Lung microvascular endothelial cell (primary cell): ENCODE data around the gene ANKRD29. TPM values are rescaled to one million over a fixed set of nuclear protein-coding genes. Genes with fewer than 3 reads are reported as not detected.

ENCODE experiments used
- DNase-seq, 2 donors: peaks; one replicate each; pipeline versions ENCODE4 v3.0.0 to v3.0.0-alpha.2; 2010; ENCODE audit warnings: low read depth in 2 of 2
- total RNA-seq: library from RNA; depleted of rRNA; stranded (reverse); fragments of >200 nt; gene quantifications from 2 replicates; pipeline ENCODE4 v1.2.1, GENCODE V29; 2014

The ANKRD29 gene
- total RNA-seq, 1 donor from 2014 or later = 0.79 TPM

DNA sequence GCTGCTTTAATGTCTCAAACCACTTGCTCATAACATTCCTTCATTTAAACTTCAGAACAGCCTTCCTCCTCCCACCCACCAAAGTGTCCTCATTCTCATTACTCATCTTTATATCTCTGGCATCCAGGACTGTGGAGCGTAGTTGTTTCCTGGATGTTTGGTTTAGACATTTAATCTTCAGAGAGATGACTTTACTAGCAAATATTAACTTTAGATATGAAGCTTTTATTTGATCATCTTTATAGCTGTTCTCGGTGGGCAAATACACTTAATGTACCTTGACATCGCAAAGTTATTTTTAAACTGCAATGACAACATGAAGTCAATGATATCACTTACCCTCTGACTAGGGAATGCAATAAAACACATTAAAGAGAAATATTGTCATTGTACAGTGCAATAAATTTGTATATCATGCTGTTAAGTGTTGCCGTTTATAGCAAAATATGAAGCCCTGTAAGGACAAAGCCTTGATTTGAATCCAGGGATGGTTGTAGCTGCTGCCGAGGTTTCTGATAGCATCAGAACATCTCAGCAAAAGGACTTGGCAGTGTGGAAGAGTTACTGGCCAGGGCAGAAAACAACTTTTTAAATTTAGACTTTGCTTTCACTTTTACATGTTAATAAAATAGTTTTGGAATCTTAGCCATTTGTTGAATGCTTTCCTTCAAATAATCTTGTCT is 21.9 kb upstream of the ANKRD29 start:
- DNase-seq = no peak

DNA sequence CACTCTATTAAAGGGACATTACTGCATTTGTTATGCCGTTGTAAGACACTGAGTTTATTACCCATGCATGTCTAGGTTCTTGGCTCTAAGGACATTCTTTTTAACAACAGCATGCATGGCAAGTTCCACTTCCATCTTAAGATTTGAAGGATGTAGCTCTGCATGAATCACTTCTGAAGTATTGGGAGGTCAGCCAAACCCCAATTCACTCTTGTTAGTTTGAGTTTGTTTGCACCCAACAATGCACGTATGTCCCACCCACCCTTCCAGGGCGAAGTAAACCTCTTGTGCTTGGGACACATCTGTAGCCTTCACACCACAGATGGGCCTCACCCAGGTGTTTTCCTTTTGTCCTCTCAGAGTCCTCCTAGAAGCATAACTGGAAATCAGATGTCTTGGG is 21.0 kb upstream of the ANKRD29 start:
- no peak for DNase-seq

DNA sequence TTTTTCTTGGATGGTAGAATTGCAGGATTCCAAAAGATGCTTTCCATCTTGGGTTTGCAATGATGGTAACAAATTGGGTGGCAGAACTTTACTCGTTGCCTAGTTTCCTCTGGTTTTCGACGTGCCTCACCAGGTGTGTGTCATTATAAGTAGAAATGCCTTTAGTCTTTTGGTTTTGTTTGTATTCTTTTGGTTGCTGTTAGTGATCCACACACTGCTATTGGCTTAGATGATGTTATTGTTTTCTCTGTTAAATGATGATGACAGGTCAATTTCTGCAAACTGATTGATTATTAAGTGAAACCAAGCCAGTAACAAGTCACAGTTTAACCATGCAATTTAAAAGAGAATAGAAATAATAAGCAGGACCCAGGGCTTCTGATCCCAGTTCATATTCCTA is 20.4 kb upstream of the ANKRD29 start:
- no peak for DNase-seq

DNA sequence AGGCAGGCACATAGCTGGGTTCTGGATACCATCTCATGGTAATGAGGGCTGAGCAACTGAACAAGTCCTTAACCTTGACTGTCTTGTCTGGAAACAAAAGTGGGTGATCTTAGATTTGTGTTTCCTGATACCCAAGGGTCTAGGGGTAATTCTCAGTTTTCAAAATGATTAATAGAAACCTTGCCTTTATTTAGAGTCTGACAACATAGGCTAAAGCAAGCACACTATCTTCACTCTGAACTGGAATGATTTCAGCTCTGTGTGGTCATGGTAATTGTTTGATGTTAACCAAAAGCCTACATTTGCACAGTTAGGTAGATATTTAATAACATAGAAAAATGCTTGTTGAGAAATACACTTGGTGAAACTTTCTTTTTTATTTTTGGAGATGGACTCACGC is 19.8 kb upstream of the ANKRD29 start:
- no peak for DNase-seq

DNA sequence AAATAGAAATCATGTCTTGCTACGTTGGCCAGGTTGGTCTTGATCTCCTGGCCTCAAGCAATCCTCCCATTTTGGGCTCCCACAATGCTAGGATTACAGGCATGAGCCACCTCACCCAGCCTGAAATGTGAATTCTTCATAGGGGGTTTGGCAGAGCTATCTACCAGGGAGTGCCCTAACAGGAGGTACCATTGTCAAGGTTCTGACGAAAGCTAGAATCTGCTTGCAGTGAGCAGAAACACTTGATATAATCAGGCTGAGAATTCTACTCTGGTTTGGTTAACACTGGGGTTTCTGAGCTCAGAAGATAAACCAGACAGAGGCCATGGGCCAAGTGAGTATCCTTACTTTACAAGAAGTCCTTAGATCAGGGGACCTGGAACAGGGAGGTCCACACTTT is 19.3 kb upstream of the ANKRD29 start:
- DNase-seq = no peak

DNA sequence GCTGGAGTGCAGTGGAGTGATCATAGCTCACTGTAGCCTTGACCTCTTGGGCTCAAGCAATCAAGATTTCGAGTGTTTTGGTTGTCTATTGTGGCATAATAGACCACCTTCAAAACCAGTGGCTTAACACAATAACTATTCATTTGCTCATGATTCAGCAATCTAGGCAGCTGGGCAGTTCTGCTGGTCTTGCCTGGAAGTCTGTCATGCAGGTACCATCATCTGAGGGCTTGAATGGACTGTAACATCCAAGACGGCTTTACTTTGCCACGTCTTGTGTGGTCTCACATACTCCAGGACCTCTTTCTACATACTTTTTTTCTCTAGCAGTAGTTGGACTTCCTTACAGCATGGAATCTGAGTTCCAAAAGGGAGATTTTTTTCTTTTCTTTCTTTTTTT is 13.2 kb upstream of the ANKRD29 start:
- DNase-seq = no peak

DNA sequence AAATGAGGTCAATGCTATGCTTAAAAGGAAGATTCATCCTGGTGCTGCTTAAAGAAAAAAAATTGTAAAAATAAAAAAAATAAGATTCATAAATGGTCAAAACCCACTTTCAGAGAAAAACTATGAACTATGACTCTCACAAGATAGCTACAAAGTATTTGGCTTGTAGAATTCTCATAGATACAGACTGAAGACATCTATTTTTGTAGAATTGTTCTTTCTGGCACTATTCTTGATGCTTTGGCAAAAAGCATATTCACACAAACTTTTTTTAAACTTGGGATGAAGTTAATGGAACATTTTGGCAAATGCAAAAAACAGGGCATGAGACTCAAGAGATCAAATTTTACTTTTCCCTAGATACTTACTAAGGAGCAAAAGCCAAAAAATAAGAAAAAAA is 12.5 kb upstream of the ANKRD29 start:
- DNase-seq = no peak

DNA sequence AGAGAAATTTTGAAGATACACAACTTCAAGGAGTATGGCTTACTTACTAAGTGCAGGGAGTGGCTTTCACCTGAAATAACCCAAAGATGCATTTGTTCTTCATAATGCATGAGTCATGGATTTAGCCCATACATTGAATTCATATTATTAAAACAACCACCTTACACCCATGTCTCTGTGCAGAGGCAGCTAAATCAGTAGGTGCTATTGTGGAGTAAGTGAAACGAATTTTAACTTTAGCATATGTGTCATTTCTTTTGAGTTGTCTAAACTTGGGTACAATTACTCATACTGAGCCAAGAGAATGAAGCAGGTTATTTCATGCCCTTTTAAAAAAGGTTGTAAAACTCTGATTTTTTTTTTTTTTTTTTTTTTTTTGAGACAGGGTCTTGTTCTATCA is 11.0 kb upstream of the ANKRD29 start:
- no peak for DNase-seq

DNA sequence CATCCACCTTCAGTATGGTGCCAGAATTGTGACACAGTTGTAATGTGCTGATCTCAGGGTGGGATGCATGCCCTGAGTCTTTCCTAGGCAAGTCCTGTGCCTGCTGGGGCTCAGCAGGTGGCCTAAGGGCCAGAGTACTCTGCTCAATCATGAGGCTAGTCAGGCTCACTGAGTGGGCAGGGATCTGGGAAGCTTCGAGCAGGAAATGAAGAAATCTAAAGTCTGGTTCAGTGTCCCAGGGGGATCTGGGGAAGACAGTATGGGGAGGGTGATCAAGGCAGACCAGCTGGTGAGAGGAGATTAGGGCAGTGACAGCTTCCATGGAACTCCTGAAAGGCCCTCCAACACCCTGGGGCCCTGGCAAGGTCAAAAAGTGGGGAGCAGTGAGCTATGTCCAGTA is 8.9 kb upstream of the ANKRD29 start:
- no peak for DNase-seq

DNA sequence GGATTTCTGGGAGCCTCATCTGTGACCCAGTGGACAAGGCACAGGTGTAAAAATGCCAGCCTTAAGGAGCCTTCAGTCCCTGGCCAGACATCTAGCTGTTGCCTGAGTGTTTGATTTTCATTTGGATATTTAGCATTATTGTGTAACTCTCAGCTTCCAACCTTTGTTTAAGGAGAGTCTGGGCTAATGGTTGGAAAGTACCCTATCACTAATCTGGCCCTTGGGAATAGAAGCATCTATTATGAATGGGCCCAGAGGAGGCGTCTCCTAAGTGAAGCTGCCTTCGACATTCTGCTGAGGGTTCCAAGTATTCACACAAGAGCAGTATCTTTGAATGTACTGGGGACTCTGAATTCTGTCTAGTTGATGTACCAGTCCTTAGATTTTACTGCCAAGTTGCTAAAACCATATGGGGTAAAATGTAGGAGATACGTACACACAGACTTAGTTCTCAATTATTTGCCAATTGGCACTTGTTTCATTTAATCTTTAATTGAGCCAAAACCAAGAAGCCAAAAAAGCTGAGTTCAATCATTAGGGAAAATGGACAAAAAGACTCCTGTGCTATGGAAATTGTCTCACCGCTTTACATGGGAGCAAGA is 7.2 kb upstream of the ANKRD29 start:
- DNase-seq = no peak

DNA sequence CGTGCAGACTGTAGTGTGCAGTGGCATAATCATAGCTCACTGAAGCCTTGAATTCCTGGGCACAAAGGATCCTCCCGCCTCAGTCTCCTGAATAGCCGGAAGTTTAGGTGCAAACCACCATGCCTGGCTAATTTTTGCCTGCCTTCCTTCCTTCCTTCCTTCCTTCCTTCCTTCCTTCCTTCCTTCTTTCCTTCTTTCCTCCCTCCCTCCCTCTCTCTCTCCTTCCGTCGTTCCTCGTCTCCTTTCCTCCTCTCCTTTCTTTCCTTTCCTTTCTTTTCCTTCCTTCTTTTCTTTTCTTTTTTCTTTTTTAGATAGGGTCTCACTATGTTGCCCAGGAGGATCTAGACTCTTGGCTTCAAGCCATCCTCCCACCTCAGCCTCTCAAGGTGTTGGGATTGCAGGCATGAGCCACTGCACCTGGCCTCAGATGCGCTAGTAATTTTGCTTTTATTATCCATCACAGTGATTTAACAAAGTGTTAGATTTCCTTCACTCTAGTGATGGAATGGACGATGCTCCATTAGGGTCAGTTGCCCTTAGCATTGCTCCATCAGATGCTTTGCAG is 6.6 kb upstream of the ANKRD29 start:
- no peak for DNase-seq

DNA sequence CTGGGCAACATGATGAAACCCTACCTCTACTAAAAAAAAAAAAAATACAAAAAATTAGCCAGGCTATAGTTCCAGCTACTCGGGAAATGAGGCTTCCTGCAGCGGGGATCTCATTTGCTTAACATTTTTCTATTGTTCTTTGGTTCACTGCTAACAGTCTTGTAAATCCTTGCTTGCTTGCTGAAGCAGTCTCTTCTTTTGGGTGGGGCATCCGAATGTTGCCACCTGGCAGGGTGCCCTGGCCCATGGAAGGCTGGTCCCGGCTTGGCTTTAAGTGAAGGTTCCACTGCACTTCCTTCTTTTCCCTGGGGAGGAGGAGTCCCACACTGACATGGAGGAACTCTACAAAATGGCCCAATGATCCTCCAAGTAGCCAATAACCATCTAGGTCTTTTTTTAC is 6.0 kb upstream of the ANKRD29 start:
- no peak for DNase-seq

DNA sequence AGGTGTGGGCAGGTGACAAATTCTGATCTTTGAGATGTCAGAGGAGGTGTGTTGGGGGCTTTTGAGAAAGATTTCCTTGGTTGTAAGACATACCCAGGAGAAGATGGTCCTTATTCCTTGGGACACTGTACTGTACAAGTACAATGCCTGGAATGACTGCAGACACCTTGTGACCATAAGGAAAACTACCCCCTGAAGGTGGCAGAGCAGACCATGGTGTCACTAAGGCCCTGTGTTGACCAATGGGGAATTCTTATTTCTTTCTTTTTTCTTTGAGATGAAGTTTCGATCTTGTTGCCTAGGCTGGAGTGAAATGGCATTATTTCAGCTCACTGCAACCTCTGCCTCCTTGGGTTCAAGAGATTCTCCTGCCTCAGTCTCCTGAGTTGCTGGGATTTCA is 4.4 kb upstream of the ANKRD29 start:
- DNase-seq = no peak

DNA sequence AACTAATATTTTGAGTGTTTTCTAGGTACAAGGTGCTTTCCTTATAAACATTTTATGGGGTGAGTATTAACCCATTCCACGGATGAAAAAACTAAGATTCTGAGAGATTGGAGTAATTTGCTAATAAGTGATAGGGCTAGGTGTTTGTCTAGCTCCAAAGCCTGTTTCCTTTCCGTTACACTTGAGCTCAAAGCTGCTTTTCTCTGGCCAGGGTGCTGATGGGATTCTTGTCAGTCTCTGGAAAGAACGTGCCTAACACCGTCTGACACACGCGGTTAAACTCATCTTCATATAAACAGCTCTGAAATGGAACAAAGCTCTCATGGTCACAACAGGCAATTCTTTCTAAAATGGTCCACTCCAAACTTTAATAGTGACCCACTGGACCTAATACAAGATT is 2.0 kb upstream of the ANKRD29 start:
- DNase-seq = peak in 1 of 2 donors; percentile 23

DNA sequence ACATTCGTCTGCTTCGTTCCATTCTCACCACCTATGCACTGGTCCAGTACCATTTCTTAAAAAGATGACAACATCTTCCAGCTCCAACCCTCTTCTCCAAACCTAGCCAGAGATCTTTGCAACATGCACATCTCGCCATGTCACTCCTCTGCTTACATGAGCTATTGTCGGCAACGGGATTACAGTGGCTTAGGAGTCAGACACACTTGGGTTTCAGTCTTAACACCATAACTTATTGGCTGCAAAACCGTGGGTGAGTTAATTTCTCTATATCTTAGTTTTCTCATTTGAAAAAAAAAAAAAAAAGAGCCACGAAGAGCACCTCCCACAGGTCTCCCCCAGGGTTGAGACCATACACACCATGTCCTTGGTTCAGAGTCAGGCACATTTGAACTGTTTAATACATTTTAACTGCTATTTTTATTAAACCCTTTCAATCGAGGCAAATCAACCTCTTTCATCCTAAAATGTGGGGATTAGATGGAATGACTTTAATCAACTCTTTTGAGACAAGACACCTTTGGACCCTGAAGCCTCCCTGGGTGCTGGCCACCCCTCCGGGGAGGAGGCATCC is 889 bp downstream of the ANKRD29 start:
- DNase-seq = no peak

DNA sequence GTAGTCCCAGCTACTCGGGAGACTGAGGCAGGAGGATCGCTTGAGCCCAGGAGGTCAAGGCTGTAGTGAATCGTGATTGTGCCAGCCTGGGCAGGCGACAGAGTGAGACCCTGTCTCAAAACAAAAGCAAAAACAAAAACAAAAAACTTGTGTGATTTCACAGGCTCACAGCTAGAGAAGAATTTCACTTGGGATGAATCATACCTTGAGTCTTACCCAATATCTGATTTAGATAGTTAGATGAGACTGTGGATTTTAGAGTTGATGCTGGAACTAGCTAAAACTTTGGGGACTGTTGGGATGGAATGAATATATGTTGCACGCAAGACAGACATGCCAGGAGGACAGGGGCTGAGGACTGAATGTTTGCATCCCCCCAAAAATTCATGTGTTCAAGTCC is 4.4 kb downstream of the ANKRD29 start:
- DNase-seq = no peak

DNA sequence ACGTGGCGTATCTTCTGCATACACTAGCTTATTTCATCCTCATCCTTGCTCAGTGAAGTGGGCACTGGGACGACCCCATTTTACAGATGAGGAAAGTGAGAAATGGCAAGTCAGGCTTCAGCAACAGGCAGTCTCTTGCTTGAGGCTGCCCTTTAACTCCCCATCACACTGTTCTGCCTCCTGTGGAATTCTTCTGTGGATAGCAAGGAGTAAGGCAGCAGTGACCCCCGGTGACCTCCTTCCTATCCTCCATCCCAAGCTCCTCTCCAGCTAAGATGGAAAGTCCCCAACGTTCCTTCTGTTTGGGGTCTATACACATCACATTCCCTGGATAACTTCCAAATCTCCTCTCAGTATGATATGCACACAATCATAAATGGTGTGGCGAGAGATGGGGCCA is 10.5 kb downstream of the ANKRD29 start:
- no peak for DNase-seq

DNA sequence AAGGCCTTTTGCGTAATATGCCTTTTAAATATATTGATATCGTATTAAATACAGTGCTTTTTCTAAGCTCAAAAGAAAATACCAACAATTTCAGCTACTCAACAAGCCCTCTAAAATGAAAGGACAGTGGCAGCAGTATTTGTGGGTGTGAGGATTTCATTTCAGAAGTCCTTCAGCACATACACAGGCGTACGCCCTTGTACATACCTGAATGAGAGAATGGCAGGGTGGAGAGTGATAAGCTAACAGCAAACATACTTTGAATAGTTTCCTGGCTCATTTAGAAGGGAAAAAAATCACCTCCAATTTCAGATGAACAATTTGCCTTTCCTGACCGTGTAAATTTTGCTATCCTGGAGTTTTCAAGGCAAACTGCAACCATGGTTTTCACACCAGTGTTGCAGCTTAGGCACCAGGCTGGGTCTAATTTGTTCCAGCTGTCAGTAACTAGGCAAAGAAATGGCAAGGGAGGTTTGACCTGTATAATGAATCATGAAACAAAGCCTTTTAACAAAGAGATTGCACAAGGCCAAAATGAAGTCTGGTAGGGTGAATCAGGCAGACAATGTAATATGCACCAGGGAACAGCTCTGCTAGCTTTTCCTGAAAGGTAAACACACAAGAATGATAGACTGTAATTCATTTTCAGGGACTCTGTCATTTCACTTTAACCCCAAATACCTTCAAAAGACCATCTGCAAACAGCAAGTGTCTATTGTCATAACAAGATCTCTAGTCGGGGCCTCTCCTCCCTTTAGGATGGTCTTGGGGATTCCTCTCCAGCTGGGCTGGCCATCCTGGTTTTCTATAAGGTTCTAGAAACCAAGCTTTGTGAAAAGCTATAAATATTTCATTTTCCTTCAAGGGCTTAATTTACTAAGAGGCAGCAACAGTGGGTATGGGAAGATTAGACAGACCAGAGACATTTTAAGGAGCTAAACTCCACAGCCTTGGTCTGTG is 11.5 kb downstream of the ANKRD29 start:
- DNase-seq = peak; percentile 34 to 69

DNA sequence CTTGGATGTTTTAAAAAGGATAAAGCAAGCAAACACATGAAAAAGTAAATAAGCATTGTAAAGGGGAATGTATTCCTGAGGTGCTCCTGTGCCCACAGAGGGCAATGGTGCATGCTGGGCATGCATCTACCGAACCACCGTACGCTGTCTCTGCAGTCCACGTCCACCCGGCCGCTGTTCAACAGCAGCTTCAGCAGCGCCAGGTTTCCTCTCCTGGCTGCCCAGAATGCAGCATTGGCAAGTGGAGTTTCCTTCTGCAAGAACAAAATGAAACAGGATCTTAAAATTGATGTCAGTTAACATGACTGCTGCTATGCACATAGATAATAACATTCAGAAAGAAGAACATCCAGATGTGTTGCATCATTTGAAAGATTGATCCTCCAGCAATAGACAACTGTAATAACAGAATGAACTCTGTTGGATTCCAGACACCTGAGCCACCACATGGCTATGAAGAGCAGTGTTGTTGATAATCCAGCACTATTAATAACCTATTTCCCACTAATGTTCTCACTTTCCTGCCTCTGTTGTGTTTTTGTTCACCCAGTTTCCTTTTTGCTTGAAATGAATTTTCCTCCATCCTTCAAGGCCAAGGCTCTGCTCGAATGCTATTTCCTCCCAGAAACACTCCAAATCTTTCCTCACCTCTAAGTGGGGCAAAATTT is 13.6 kb downstream of the ANKRD29 start:
- DNase-seq = peak; percentile 28 to 64

DNA sequence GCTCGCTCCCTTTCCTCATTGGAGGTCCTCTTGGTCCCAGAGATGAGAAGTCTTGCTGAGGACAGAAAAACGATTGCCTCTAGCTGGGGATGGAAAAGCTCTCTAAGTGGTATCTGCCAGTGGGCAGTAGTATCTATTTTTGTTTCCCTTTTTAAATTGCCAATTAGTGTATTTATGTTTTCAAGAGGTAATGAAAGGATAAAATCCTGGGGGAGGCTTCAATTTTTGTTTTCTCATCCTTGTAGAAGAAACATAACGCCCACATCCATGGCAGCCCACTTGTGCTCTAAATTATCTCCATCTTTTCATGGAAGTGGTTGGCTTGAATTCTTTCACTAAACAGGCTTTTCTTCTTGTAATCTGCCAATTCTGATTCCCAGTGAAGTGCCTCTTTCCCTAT is 14.3 kb downstream of the ANKRD29 start:
- no peak for DNase-seq

DNA sequence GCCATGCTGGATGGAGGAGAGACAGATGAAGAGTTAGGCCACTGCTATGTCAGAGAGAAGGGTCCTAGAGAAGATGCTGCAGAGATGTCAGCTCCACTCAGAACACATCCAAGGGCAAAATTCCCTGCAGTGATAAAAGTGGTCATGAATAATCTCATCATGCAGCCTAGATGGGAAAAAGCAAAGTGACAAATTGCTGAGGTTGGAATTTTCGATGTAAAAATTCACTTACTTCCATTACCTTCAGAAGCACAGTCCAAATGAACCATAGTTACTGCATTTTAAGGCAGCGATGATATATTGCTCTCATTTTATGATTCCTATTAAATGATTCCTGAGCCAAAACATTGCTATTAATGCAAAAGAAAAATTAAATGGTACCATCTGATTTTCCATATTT is 16.4 kb downstream of the ANKRD29 start:
- no peak for DNase-seq
